ENCODE measurements around the gene GPR157.

GPR157 gene

GRCh38 chr1:9111357-9111691, 17.6 kb downstream of the GPR157 start:
- Histone ChIP-seq H3K79me2 (ENCODE audit: insufficient read depth, low read length) (no peaks in the 10 kb centered on the region), H2AFZ (ENCODE audit: low read depth, low read length) (no peak overlapping the region), H3K9ac (ENCODE audit: low read depth, low read length) (no peak overlapping the region), H3K4me2 (ENCODE audit: insufficient read depth, low read length) (no peak overlapping the region), H3K27ac (ENCODE audit: low read length) (no peak overlapping the region), H3K9me3 (ENCODE audit: insufficient read depth, low read length, severe bottlenecking) (no peaks in the 10 kb centered on the region), H3K4me1 (ENCODE audit: insufficient read depth, low read length) (peaks cover 3% of the 10 kb centered on the region; the same call in 1 of the 2 replicates), H4K20me1 (ENCODE audit: insufficient read depth, low read length) (no peaks in the 10 kb centered on the region), H3K27me3 (ENCODE audit: insufficient read depth, low read length, poor library complexity) (no peaks in the 10 kb centered on the region), H3K36me3 (ENCODE audit: insufficient read depth, low read length) (no peaks in the 10 kb centered on the region; the same call in 1 of the 2 replicates), H3K4me3 (ENCODE audit: low read depth in 1 of 2, low read length in 2 of 2) (no peak overlapping the region)
- no peak for TF ChIP-seq EZH2 (IDR thresholded peaks at IDR 0.05; ENCODE audit: borderline replicate concordance, low read depth, low read length, severe bottlenecking)
- TF ChIP-seq CTCF (IDR thresholded peaks at IDR 0.05; ENCODE audit: borderline replicate concordance, extremely low read depth, low read length, poor library complexity, severe bottlenecking): no peak
- ATAC-seq (ENCODE audit: insufficient read depth, low read depth) (no peak), DNase-seq (no peak)

- H2AFZ ChIP-seq (ENCODE audit: low read depth, low read length): no peak overlapping the region
- H3K4me3 ChIP-seq (ENCODE audit: low read depth in 1 of 2, low read length in 2 of 2): no peak overlapping the region
- H3K4me1 ChIP-seq (ENCODE audit: insufficient read depth, low read length): peaks cover 3% of the 10 kb centered on the region; the same call in 1 of the 2 replicates
- H3K9ac ChIP-seq (ENCODE audit: low read depth, low read length): no peak overlapping the region
- ATAC-seq (ENCODE audit: insufficient read depth, low read depth): peak; percentile 90
- H3K9me3 ChIP-seq (ENCODE audit: insufficient read depth, low read length, severe bottlenecking): no peaks in the 10 kb centered on the region
- TF ChIP-seq EZH2 (IDR thresholded peaks at IDR 0.05; ENCODE audit: borderline replicate concordance, low read depth, low read length, severe bottlenecking): no peak
- TF ChIP-seq CTCF (IDR thresholded peaks at IDR 0.05; ENCODE audit: borderline replicate concordance, extremely low read depth, low read length, poor library complexity, severe bottlenecking): peak; percentile 96
- no peak overlapping the region for H3K4me2 ChIP-seq (ENCODE audit: insufficient read depth, low read length)
- H4K20me1 ChIP-seq (ENCODE audit: insufficient read depth, low read length): no peaks in the 10 kb centered on the region
- no peak overlapping the region for H3K27ac ChIP-seq (ENCODE audit: low read length)
- peak; percentile 89 for DNase-seq
- no peaks in the 10 kb centered on the region; the same call in 1 of the 2 replicates for H3K36me3 ChIP-seq (ENCODE audit: insufficient read depth, low read length)
- H3K79me2 ChIP-seq (ENCODE audit: insufficient read depth, low read length): no peaks in the 10 kb centered on the region
- H3K27me3 ChIP-seq (ENCODE audit: insufficient read depth, low read length, poor library complexity): no peaks in the 10 kb centered on the region
These were observed 18.1 kb downstream of the GPR157 start for GRCh38 chr1:9110669-9111356.

GRCh38 chr1:9108056-9108665, 20.7 kb downstream of the GPR157 start:
- no peak overlapping the region for H3K27ac ChIP-seq (ENCODE audit: low read length)
- H3K4me1 ChIP-seq (ENCODE audit: insufficient read depth, low read length): peaks cover 3% of the 10 kb centered on the region; the same call in 1 of the 2 replicates
- TF ChIP-seq CTCF (IDR thresholded peaks at IDR 0.05; ENCODE audit: borderline replicate concordance, extremely low read depth, low read length, poor library complexity, severe bottlenecking) (no peak), EZH2 (IDR thresholded peaks at IDR 0.05; ENCODE audit: borderline replicate concordance, low read depth, low read length, severe bottlenecking) (no peak)
- no peak overlapping the region for H3K9ac ChIP-seq (ENCODE audit: low read depth, low read length)
- peaks cover 5% of the 10 kb centered on the region; the same call in 1 of the 2 replicates for H3K36me3 ChIP-seq (ENCODE audit: insufficient read depth, low read length)
- H2AFZ ChIP-seq (ENCODE audit: low read depth, low read length): no peak overlapping the region
- H3K9me3 ChIP-seq (ENCODE audit: insufficient read depth, low read length, severe bottlenecking): no peaks in the 10 kb centered on the region
- no peak overlapping the region for H3K4me2 ChIP-seq (ENCODE audit: insufficient read depth, low read length)
- no peaks in the 10 kb centered on the region for H3K27me3 ChIP-seq (ENCODE audit: insufficient read depth, low read length, poor library complexity)
- no peak overlapping the region for H3K4me3 ChIP-seq (ENCODE audit: low read depth in 1 of 2, low read length in 2 of 2)
- ATAC-seq (ENCODE audit: insufficient read depth, low read depth) (no peak), DNase-seq (no peak)
- H4K20me1 ChIP-seq (ENCODE audit: insufficient read depth, low read length): no peaks in the 10 kb centered on the region
- no peaks in the 10 kb centered on the region for H3K79me2 ChIP-seq (ENCODE audit: insufficient read depth, low read length)

Measured in DND-41 (cell line).